ENCODE data around the gene PRKG1. TPM values are rescaled to one million over a fixed set of nuclear protein-coding genes. Genes with fewer than 3 reads are reported as not detected.

Gene PRKG1
- total RNA-seq, 1 experiment from 2014 or later = 10.4 TPM

- Histone ChIP-seq H3K27me3 (ENCODE audit: insufficient read depth, low read length) (no peaks in the 10 kb centered on the region), H3T11ph (ENCODE audit: low read length) (no peak overlapping the region), H2BK120ac (ENCODE audit: low read depth, low read length, poor library complexity, severe bottlenecking) (no peak overlapping the region), H3K56ac (ENCODE audit: insufficient read length, low read depth, low read length) (no peak overlapping the region), H3K23ac (ENCODE audit: insufficient read length, low read depth, low read length) (no peak overlapping the region), H2AK5ac (ENCODE audit: insufficient read length, low read length) (no peak overlapping the region), H3K79me2 (ENCODE audit: insufficient read depth, low read length) (no peaks in the 10 kb centered on the region), H4K5ac (ENCODE audit: insufficient read length, low read depth, low read length) (no peak overlapping the region), H3K27ac (ENCODE audit: insufficient read length, low read depth, low read length) (no peak overlapping the region), H3K18ac (ENCODE audit: insufficient read length, low read depth, low read length) (no peak overlapping the region), H4K20me1 (ENCODE audit: control insufficient read depth, insufficient read depth, insufficient read length) (no peaks in the 10 kb centered on the region), H3K79me1 (ENCODE audit: insufficient read depth, low read depth, low read length, poor library complexity, severe bottlenecking) (no peaks in the 10 kb centered on the region), H2BK12ac (ENCODE audit: insufficient read length, low read depth, low read length) (no peak overlapping the region), H3K9me3 (ENCODE audit: control insufficient read depth, low read depth, low read length) (peaks cover 9% of the 10 kb centered on the region), H3K9ac (ENCODE audit: extremely low read depth, insufficient read length, low read length) (no peak overlapping the region), H3K4me2 (ENCODE audit: insufficient read depth, insufficient read length, low read length) (no peak overlapping the region), H4K91ac (ENCODE audit: insufficient read length, low read depth, low read length) (no peak overlapping the region), H3K4ac (ENCODE audit: low read depth, low read length) (no peak overlapping the region), H2AFZ (ENCODE audit: low read length) (no peak overlapping the region), H2BK15ac (ENCODE audit: low read depth, low read length) (no peak overlapping the region), H2BK20ac (ENCODE audit: low read depth, low read length, poor library complexity, severe bottlenecking) (no peak overlapping the region), H3K23me2 (ENCODE audit: insufficient read length, low read depth, low read length, poor library complexity, severe bottlenecking) (no peaks in the 10 kb centered on the region), H3K4me1 (ENCODE audit: insufficient read depth, low read length) (no peaks in the 10 kb centered on the region; the same call in 1 of the 2 replicates), H3K14ac (ENCODE audit: insufficient read depth, low read length) (no peak overlapping the region), H2BK5ac (ENCODE audit: insufficient read length, low read length) (no peak overlapping the region), H4K8ac (replicated peaks; ENCODE audit: insufficient read length, low read depth, low read length) (no peak overlapping the region)
- Mint-ChIP-seq H3K9me3 (peaks cover 11 to 12% of the 10 kb centered on the region in 2 experiments), H3K36me3 (ENCODE audit: insufficient read depth in 1 of 3, low read depth in 3 of 3) (peaks cover 3 to 14% (median 9%) of the 10 kb centered on the region in 3 experiments; a peak in 5 of 7 replicates), H3K4me3 (no peak overlapping the region), H3K4me1 (peaks cover 8 to 11% of the 10 kb centered on the region in 2 experiments), H3K27ac (no peak overlapping the region; a peak in 1 of 7 replicates), H3K27me3 (ENCODE audit: low read depth) (no peaks in the 10 kb centered on the region)
- no peak for DNase-seq
- no CpG with 5 or more reads among the region's 3 CpGs for WGBS (ENCODE audit: extremely low coverage, insufficient read length, low lambda C conversion rate)
- TF ChIP-seq CTCF (conservative IDR thresholded peaks at IDR 0.05) = no peak
These were observed 692.9 kb downstream of the PRKG1 start for GRCh38 chr10:51767103-51767763.

Data from H9 (cell line).